Hematopoietic multipotent progenitor cell (in vitro differentiated cells): ENCODE measurements around the gene FBXO28. TPM values are rescaled to one million over a fixed set of nuclear protein-coding genes. Genes with fewer than 3 reads are reported as not detected.
"Not testable (repeated sequence)": the region's sequence is repeated elsewhere in the genome, so short reads cannot be mapped to it uniquely, and the experiment has no call there.

ENCODE experiments used
- DNase-seq, 3 donors: peaks; one replicate each; pipeline ENCODE4 v3.0.0-alpha.2; 2011 to 2015; ENCODE audit warnings: low read depth in 2 of 3, low spot score in 2 of 3
- total RNA-seq: library from RNA; depleted of rRNA; stranded (reverse); fragments of >200 nt; gene quantifications from one replicate; pipeline ENCODE4 v1.2.3, GENCODE V29; 2012

Gene FBXO28
- total RNA-seq, 1 donor: 17.0 TPM

GRCh38 chr1:224182866-224183590 is 69.1 kb downstream of the FBXO28 start, which contains the start of gene DEGS1:
Gene DEGS1, plus strand, starts transcription at chr1:224183240. Its CDS starts 97 bp downstream, at chr1:224183337.
- peak; percentile 65 to 91 (median 90) for DNase-seq

- DNase-seq: peak in 2 of 3 donors; percentile 61 to 74
Measured at GRCh38 chr1:224183591-224184312, 69.8 kb downstream of the FBXO28 start.

GRCh38 chr1:224185208-224185607 is 71.3 kb downstream of the FBXO28 start:
- no peak for DNase-seq

GRCh38 chr1:224188286-224188685 is 74.4 kb downstream of the FBXO28 start:
- no peak for DNase-seq

- DNase-seq: no peak
Measured at GRCh38 chr1:224189561-224189960, 75.7 kb downstream of the FBXO28 start.

GRCh38 chr1:224192082-224192788 is 78.3 kb downstream of the FBXO28 start:
- DNase-seq: no peak

- no peak for DNase-seq
Measured at GRCh38 chr1:224193319-224193966, 79.5 kb downstream of the FBXO28 start.

GRCh38 chr1:224196813-224197600 is 83.1 kb downstream of the FBXO28 start:
- DNase-seq: no peak

- no peak for DNase-seq
Measured at GRCh38 chr1:224198572-224198971, 84.7 kb downstream of the FBXO28 start.

GRCh38 chr1:224199679-224200078 is 85.8 kb downstream of the FBXO28 start:
- DNase-seq: no peak

- no peak for DNase-seq
Measured at GRCh38 chr1:224201383-224201782, 87.5 kb downstream of the FBXO28 start.

GRCh38 chr1:224201853-224202252 is 87.9 kb downstream of the FBXO28 start:
- DNase-seq: no peak

- no peak for DNase-seq
Measured at GRCh38 chr1:224203243-224204016, 89.5 kb downstream of the FBXO28 start.

- DNase-seq: peak in 2 of 3 donors; percentile 82 to 88
Measured at GRCh38 chr1:224205438-224205840, 91.5 kb downstream of the FBXO28 start.

GRCh38 chr1:224205931-224206538 is 92.1 kb downstream of the FBXO28 start:
- DNase-seq: not testable (repeated sequence)

GRCh38 chr1:224211206-224211962 is 97.5 kb downstream of the FBXO28 start:
- DNase-seq: no peak
